Left colon (tissue), 2 donors: ENCODE results near the gene RNGTT. TPM values are rescaled to one million over a fixed set of nuclear protein-coding genes. Genes with fewer than 3 reads are reported as not detected.
"Not testable (repeated sequence)": the region's sequence is repeated elsewhere in the genome, so short reads cannot be mapped to it uniquely, and the experiment has no call there.

ENCODE experiments used
- ATAC-seq: fragments of 200-7000 bp; cut with Tn5 transposase; one replicate; pipeline ENCODE4 v1.9.1; 2020; ENCODE audit warnings: mild to moderate bottlenecking, moderate library complexity
- DNase-seq, 2 donors: peaks; one replicate each; pipeline ENCODE4 v3.0.0-alpha.2; 2020
- intact Hi-C, 2 donors: fragments of 100-400 bp; cut with DNase I in 1 of 2; cut with micrococcal nuclease in 1 of 2; formaldehyde crosslinking; loops; one replicate each; pipeline versions ENCODE4 v1.11.2 to v1.14.0; 2022; cut with DNase I, micrococcal nuclease
- total RNA-seq, 2 donors: library from RNA; stranded (reverse); fragmentation: NEBNext Ultra II Directional; extraction: Animal tissue kit (Norgen Biotek cat#: 25700); gene quantifications; one replicate each; pipeline ENCODE4 v1.2.1, GENCODE V29; 2021
- donor health status: DM: no; HTN: no; CAD: no.
- donor health status: DM: yes; HTN: yes; CAD: no.

RNGTT gene
- total RNA-seq, 2 donors from 2014 or later = 8.7 to 10.1 TPM

- intact Hi-C loops = no loop called here
- DNase-seq (no peak), ATAC-seq (no peak)
Observed at GRCh38 chr6:88920088-88920487, 43.3 kb downstream of the RNGTT start.

- DNase-seq (no peak), ATAC-seq (no peak)
- intact Hi-C loops = no loop called here
Observed at GRCh38 chr6:88919032-88919431, 44.4 kb downstream of the RNGTT start.

GRCh38 chr6:88916615-88917208 is 46.7 kb downstream of the RNGTT start:
- ATAC-seq (peak; percentile 23), DNase-seq (no peak)
- intact Hi-C loops = no loop called here

DNA sequence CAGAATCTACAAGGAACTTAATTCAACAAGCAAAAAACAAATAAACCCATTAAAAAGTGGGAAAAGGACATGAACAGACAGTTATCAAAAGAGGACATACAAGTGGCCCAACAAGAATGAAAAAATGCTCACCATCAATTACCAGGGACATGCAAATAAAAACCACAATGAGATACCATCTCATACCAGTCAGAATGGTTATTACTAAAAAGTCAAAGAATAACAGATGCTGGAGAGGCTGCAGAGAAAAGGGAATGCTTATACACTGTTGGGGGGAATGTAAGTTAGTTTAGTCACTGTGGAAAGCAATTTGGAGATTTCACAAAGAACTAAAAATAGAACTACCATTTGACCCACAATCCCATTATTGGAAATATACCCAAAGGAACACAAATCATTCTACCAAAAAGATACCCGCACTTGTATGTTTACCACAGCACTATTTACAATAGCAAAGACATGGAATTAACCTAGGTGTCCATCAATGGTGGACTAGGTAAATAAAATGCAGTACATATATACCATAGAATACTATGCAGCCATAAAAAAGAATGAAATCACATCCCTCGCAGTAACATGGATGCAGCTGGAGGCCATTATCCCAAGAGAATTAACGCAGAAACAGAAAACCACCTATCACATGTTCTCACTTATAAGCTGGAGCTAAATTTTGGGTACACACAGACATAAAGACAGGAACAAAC is 48.4 kb downstream of the RNGTT start:
- ATAC-seq = no peak

DNA sequence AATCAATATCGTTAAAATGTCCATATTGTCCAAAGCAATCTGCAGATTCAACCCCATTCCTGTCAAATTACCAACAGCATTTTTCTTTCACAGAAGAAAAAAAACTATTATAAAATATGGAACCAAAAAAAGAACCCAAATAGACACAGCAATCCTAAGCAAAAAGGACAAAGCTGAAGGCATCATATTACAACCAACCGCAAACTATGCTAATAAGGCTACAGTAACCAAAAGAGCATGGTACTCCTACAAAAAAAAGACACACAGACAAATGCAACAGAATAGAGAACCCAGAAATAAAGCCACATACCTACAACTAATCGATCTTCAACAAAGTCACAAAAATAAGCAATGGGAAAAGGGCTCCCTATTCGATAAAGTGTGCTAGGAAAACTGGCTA is 49.2 kb downstream of the RNGTT start:
- intact Hi-C loops = no loop called here
- ATAC-seq (no peak), DNase-seq (no peak)

More for the DNA sequence above, 48.4 kb downstream of the RNGTT start:
- intact Hi-C loops = no loop called here
- no peak for DNase-seq

- intact Hi-C loops = no loop called here
- no peak for DNase-seq
- ATAC-seq = no peak
Observed at GRCh38 chr6:88913471-88913870, 49.9 kb downstream of the RNGTT start.

GRCh38 chr6:88910922-88911778 is 52.3 kb downstream of the RNGTT start:
- no peak for ATAC-seq
- intact Hi-C loops = no loop called here
- no peak for DNase-seq

- intact Hi-C loops = no loop called here
- DNase-seq (no peak), ATAC-seq (peak; percentile 24)
Observed at GRCh38 chr6:88908598-88909548, 54.5 kb downstream of the RNGTT start.

DNA sequence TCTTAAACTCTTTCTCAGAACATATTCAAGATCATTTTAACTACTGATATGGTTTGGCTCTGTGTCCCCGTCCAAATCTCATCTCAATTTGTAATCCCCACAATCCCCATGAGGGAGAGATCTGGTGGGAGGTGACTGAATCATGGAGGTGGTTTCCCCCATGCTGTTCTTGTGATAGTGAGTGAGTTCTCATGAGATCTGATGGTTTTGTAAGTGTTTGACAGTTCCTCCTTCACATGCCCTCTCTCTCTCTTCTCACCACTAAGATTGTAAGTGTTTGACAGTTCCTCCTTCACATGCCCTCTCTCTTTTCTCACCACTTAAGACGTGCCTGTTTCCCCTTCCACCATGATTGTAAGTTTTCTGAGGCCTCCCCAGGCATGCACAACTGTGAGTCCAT is 56.3 kb downstream of the RNGTT start:
- DNase-seq, ATAC-seq, intact Hi-C loops: not testable (repeated sequence)

DNA sequence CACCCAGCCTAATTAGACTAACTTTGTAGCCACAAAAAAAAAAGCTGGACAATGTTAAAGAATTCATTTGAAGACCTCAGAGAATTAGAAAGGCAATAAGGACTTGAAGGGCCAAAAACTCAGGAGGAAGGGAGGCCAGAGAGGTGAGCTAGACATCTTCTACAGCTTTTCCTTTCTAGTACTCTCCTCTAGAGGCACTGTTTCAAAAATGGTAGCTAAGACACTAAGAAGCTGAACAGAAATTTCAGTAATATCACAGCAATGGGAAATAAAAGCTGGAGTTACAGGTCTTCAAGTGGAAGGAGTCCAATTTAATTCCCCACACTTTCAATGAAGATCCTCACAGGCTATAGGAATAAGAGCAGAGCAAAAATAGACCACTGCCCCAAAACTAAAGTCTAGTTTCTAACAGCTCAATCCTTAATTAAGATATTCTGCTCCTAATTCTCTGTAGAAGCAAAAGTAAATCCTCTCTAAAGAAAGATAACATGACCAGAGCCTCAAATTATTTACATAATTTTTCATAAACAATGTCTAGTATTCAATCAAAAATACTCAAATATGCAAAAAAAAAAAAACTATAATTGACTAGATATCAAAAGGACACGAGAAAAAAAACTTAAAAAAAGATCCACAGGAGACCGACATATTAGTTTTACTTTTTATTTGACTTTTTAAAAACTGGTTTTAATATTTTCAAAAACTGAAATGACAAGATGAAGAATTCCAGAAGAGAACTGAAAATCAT is 63.7 kb downstream of the RNGTT start:
- ATAC-seq = no peak
- DNase-seq = no peak
- intact Hi-C loops = no loop called here

DNA sequence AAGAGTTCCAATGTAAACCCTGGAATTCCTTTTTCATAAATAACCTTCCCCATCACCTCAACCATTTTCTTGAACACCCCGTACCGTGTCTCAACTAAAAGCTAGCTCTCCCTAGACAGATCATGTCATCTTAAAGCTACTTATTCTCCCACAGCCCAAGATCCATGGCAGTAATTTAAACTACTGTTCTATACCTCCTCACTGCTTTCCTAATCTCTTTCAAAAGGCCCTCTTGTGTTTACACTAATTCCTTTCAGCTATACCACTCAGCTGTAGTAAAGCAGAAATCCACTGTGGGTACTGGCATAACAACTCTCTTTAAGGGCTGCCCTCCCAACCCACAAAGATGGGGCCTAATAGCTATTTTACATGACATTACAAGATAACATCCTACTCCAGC is 67.5 kb downstream of the RNGTT start:
- intact Hi-C loops = no loop called here
- no peak for ATAC-seq
- DNase-seq = no peak

DNA sequence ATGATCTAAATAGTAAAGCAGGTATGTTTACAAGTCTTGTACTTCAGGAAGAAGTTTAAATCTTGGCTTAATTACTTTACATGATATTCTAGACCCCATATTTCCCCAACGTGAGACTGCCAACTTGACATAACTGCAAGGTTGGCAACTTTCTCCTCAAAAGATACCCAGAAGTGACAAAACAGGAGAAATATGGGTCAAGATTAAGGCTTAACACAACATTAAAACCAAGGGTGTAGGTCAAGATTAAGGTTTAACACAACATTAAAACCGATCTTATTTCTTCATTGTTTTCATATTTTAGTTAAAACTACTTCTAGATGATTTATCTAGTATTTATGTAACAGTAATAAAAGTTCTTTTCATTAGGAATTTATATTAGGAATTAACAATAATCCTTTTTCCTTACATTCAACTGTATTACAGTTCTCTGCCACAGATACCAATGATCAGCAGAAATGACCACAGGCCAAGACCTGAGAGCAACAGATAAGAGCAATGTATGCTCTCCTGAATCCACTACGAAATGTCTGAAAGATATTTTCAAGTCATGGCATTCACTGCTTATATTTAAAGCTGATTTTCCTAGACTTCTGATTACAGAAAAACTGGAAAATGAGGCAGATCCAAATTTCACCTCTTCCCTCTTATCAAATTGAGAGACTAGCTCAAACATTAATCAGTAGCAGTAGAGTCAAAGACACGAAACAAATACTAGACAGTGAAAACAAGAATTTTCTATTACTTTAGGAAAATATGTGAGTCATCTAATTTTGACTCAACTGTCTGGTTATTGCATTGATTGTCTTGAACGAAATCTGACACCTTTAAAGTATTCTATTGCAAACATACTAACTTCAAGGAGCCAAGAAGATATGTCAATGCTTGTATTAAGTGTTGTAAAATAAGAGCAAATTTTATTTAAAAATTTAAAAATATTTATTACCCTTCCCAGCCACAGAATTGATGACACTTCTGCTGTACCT is 72.3 kb downstream of the RNGTT start:
- DNase-seq = no peak
- no peak for ATAC-seq
- intact Hi-C loops = no loop called here

GRCh38 chr6:88890394-88890793 is 73.0 kb downstream of the RNGTT start:
- no peak for DNase-seq
- intact Hi-C loops = no loop called here
- no peak for ATAC-seq

DNA sequence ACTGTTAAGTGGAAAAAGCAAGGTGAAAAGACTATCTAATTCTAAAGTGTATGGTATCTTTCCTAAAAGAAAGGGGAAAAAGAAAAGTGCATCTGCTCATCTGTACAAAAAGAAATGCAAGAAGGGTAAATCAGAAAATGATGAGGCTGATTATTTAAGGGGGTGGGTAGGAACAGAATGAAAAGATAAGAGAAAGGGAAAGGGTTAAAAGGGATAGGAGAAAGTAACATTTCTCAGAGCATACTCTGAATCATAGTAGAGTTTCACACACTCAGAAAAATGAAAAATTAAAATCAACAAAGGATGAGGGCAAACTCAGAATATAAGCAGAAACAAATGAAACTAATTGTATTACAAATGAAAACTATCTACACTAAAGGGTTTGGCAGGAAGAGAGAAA is 79.1 kb downstream of the RNGTT start:
- DNase-seq (no peak), ATAC-seq (no peak)
- intact Hi-C loops = no loop called here

GRCh38 chr6:88882536-88882935 is 80.9 kb downstream of the RNGTT start:
- intact Hi-C loops = no loop called here
- DNase-seq (no peak), ATAC-seq (no peak)

DNA sequence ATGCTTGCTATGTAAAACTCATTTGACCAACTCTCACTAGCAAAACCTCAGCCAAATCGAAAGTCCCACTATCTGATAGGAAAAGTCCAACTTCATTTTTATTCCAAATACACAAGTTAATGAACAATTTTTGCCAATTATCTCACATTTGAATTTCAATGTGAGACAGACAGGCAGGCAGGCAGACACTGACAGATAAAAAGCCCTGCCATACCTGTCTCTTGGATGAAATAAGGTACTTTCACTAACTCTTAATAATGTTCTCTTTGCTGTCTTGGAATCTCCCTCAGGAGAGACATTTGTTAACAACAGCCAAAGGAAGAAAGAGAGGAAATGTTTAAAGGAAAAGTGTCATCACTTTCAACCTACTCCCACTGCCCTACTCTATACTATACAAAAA is 82.0 kb downstream of the RNGTT start:
- intact Hi-C loops = no loop called here
- no peak for ATAC-seq
- DNase-seq = no peak

GRCh38 chr6:88880021-88880420 is 83.4 kb downstream of the RNGTT start:
- intact Hi-C loops = no loop called here
- DNase-seq (no peak), ATAC-seq (no peak)
